Fibroblast of skin of right biceps (primary cell): ENCODE results near the gene ANKRD24.
A peak's percentile ranks its signal among the peaks of the same experiment; 100 is the strongest.
"Not testable (repeated sequence)": the region's sequence is repeated elsewhere in the genome, so short reads cannot be mapped to it uniquely, and the experiment has no call there.

Experiments used
- DNase-seq: peaks from one replicate; pipeline ENCODE4 v3.0.0-alpha.2; 2013

The ANKRD24 gene

DNA sequence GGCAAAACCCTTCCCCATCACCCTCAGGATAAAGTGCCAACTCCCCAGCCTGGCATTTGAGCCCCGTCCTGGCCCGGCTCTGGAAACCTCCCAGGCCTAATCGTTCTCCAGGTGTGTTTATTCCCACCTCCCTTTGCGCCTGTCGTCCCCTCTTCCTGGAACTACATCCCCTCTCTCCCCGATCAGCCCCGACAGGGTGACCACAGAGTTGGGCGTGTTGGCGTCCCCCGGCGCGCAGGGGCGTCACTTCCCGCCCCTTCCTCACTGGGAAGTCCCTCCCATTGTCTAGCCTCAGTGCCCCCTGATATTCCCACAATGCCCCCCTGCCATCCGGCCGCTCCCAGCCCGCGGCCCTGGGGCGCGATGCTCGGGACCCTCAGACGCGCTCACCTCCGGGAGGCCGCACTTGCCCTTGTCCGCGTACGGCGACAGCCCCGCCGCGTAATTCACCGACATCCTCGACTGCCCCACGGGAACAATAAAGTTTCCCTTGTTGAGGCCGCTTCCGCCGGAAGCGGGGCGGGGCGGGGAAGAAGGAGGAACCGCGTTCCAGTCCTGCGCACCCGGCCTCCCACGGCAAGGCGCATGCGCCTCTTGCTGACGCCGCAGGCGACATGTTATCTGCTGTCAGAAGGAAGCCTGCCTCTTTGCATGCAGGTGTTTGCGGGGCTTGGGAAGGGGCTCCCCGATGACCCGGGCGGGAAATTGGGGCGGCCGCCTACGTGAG is at the start of gene ANKRD24, which contains the start of gene SIRT6:
TSS of gene ANKRD24 (plus strand) at position 606 of the 727 bp plus-strand sequence. CDS start 3,737 bp downstream, outside the sequence.
TSS of gene SIRT6 (minus strand) at position 480 of the 727 bp plus-strand sequence. CDS start at position 456, 24 bp downstream.
- peak; percentile 95 for DNase-seq

DNA sequence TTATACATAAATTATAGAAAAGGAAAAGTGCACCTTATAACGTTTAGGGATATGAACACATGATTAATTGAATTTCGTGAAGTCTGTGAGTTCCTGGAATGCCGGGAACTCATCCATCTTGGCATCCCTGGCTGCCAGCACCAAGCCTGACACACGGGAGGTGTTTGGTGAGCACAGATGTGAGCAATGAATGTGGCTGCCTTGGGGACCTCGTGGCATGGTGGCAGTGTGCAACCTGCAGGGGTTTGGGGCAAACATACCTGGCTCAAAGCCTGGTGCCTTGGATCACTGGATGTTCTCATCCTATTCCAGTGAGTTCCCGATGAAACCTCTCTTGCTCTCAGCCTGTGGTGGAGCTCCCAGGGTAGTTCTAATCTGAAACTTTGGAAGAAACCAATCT is 48.1 kb upstream of the ANKRD24 start:
- no peak for DNase-seq

DNA sequence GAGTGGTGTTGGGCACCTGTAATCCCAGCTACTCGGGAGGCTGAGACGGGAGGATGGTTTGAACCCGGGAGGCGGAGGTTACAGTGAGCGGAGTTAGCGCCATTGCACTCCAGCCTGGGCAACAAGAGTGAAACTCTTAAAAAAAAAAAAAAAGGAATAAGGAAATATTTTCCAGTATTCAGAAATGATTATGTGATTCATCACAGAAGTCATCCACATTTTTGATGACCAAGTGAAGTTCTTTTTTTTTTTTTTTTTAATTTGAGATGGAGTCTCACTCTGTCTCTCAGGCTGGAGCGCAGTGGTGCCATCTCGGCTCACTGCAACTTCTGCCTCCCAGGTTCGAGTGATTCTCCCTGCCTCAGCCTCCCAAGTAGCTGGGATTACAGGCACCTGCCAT is 47.1 kb upstream of the ANKRD24 start:
- DNase-seq = not testable (repeated sequence)

GRCh38 chr19:4136680-4137088 is 45.8 kb upstream of the ANKRD24 start:
- DNase-seq = no peak

- DNase-seq = no peak
These were observed 44.0 kb upstream of the ANKRD24 start for GRCh38 chr19:4138445-4138844.

DNA sequence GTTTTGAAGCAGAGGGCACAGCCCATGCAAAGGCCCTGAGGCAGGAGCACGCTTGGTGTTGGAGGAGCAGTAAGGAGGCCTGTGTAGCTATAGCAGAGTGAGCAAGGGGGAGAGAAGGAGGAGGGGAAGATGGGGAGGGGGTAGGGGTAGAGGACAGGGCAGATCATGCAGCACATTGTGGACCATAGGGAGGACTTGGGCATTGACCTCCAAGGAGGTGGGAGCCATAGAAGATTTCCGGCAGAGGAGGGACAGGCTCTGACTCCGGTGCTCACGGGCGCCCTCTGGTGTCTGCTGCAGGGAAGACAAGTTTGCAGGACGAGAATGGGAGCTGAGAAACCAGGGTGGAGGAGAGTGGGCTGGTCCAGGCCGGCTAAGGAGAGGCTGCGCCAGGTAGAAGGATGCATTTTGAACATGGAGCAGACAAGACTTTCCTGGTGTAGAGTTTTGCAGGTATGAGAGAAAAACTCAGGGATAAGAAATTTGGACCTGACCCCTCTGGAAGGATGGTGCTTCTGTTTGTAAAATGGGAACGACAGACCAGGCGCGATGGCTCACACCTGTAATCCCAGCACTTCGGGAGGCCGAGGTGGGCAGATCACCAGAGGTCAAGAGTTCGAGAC is 42.8 kb upstream of the ANKRD24 start:
- DNase-seq = peak; percentile 44

- DNase-seq = peak; percentile 63
These were observed 42.2 kb upstream of the ANKRD24 start for GRCh38 chr19:4140237-4140711.

- not testable (repeated sequence) for DNase-seq
These were observed 39.6 kb upstream of the ANKRD24 start for GRCh38 chr19:4142916-4143315.

- peak; percentile 48 for DNase-seq
These were observed 37.7 kb upstream of the ANKRD24 start for GRCh38 chr19:4144666-4145249.

DNA sequence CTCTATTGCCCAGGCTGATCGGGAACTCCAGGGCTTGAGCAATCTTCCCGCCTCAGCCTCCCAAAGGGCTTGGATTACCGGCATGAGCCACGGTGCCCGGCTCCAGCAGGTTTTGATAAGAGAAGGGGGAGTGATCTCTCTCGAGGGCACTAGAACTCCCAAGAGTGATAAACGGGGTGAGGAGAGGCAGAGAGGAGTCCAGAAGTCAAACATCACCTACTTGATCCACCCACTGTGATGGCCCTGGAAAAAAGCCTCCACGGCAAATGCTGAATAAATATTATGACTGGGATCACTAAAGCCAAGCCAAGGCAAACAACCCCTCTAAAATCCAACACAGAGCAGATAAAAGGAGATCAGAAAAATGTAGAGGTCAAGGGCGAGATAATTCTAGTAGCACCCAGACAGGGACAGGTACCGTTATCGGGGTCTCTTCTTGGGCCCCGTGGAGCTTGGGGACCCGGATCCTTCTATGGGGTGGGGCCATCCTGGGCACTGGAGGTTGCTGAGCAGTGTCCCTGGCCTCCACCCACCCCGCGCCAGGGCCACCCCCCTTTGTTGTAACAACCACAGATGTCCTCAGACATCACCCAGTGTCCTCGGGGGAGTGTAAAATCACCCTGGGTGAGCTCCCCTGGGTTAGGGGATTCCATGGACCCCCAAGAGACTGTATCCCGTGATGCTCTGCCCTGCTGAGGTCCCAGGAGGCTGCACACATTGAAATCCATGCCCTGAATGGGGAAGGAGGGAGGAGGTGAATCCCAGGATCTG is 32.8 kb upstream of the ANKRD24 start:
- no peak for DNase-seq

GRCh38 chr19:4151623-4152022 is 30.9 kb upstream of the ANKRD24 start:
- DNase-seq = no peak

DNA sequence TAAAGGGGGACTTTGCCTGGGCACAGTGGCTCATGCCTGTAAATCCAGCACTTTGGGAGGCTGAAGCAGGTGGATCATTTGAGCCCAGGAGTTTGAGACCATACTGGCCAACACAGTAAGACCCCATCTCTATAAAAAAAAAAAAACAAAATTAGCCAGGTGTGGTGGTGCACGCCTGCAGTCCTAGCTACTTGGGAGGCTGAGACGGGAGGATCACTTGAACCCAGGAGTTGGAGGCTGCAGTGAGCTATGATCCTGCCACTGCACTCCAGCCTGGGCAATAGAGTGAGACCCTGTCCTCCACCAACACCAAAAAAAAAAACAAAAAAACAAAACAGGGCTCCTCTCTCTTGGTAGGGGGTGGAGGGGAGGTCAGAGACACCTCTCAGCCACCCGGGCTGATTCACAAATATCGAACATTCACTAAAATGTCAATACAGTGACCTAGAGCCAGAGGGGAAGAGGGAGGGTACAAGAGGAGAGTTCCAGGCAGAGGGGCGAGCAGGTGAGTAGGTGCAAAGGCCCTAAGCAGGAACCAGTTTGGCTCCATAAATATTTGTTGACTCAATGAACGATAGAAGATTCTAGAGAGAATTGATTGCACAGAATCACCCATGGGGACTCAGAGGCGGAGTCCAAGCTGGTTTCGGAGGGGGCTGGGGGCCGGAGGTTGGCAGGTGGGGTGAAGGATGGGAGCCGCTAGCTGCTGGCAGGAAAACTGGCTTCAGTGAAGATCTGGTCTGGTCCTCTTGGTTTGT is 30.1 kb upstream of the ANKRD24 start:
- no peak for DNase-seq

GRCh38 chr19:4154571-4155312 is 27.7 kb upstream of the ANKRD24 start:
- DNase-seq = no peak

- no peak for DNase-seq
These were observed 25.3 kb upstream of the ANKRD24 start for GRCh38 chr19:4157164-4157563.

DNA sequence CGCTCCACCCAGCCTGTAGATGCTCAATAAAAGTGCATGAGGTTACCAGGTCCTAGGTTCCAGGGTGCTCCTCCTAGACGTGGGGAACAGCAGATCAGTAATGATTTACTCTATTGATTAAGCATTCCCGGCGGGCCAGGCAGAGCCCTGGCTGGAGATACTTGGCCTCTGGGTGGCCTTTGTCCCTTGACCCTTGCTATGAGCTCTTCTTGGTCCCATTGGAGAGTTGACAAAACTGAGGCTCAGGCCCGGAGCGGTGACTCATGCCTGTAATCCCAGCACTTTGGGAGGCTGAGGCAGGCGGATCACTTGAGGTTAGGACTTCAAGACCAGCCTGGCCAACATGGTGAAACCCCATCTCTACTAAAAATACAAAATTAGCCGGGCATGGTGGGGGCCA is 24.5 kb upstream of the ANKRD24 start:
- DNase-seq = not testable (repeated sequence)

DNA sequence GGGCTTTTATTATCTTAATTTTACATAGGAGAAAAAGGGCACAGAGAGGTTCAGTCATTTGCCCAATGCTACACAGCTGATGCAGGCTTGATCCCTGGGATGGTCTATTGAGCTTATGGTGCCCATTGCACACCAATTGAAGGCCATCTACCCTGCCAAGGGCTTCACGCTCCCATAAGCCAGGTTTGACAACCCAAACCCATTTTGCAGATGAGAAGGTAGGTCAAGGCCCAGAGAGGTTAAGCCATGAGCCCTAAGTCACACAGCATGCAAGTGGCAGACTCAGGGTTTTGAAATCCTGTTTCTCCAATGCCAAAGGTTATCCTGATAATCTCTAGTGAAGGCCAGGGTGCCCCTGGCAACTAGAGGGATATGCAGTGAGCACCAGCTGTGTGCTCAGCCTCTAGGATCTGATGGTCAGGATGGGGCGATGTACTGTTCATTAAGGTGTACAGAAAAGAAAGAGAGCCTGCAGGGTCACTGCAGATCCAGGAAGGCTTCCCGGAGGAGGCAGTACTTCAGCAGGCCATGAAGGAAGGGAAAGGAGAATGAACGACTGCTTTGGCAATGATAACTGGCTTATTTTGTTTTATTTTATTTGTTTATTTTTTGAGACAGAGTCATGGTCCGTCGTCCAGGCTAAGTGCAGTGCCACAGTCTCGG is 20.9 kb upstream of the ANKRD24 start:
- no peak for DNase-seq

GRCh38 chr19:4164262-4164661 is 18.2 kb upstream of the ANKRD24 start:
- DNase-seq = no peak

- DNase-seq = no peak
These were observed 10.8 kb upstream of the ANKRD24 start for GRCh38 chr19:4171676-4172075.

- DNase-seq = peak; percentile 40
These were observed 9.5 kb upstream of the ANKRD24 start for GRCh38 chr19:4172861-4173473.

DNA sequence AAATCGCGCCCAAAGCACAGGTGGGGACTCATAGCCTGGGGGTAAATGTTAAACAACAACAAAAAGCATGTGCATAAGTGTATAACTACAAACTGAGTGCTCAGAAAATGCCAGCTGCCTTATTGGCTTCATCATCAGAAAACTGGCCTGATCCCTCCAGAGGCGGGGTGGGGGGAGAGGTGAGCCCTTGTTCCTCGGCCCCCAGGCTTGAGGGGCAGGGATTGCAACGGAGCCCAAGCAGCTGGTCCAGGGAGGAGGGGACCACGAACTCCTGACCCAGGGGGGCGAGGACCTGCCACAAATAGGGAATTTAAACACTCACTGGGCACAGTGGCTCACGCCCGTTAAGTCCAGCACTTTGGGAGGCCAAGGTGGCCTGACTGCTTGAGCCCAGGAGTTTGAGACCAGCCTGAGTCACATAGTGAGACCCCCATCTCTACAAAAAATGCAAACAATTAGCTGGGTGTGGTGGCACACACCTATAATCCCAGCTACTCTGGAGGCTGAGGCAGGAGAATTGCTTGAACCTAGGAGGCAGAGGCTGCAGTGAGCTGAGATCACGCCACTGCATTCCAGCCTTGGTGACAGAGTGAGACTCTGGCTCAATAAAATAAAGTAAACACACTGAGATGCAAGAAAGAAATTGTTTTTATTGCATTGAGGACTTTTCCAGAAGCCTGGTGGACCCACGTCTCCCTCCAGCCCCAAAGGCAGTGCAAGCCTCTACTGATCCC is 8.8 kb upstream of the ANKRD24 start:
- DNase-seq = no peak
